ENCODE measurements around the gene PCP2. TPM values are rescaled to one million over a fixed set of nuclear protein-coding genes. Genes with fewer than 3 reads are reported as not detected.

PCP2 gene
- polyA plus RNA-seq (ENCODE audit: insufficient read length in 4 of 4) = 1 to 10 TPM in 3 of 4 donors, under 1 TPM in 1; 0.54 to 2.8 (median 1.5) TPM

- no peak for DNase-seq (ENCODE audit: low read depth in 4 of 4, low spot score in 2 of 4)
Measured at GRCh38 chr19:7633698-7634097, at the start of gene PCP2. Gene PCP2, minus strand, starts transcription at chr19:7633719. Its CDS starts 262 bp downstream, at chr19:7633457.

- no peak for DNase-seq (ENCODE audit: low read depth in 4 of 4, low spot score in 2 of 4)
Measured at GRCh38 chr19:7682175-7682855, 48.8 kb upstream of the PCP2 start.

- peak in 3 of 4 donors; percentile 39 to 65 (median 64) for DNase-seq (ENCODE audit: low read depth in 4 of 4, low spot score in 2 of 4)
Measured at GRCh38 chr19:7681340-7682174, 48.0 kb upstream of the PCP2 start.

- peak; percentile 62 to 84 (median 75) for DNase-seq (ENCODE audit: low read depth in 4 of 4, low spot score in 2 of 4)
Measured at GRCh38 chr19:7680606-7681339, 47.3 kb upstream of the PCP2 start, which contains the start of gene TRAPPC5. Gene TRAPPC5, plus strand, starts transcription at chr19:7680833. Its CDS starts 1,421 bp downstream, at chr19:7682254.

GRCh38 chr19:7679771-7680605 lies 46.5 kb upstream of the PCP2 start:
- no peak for DNase-seq (ENCODE audit: low read depth in 4 of 4, low spot score in 2 of 4)

GRCh38 chr19:7678971-7679751 lies 45.6 kb upstream of the PCP2 start:
- DNase-seq (ENCODE audit: low read depth in 4 of 4, low spot score in 2 of 4) = no peak

- DNase-seq (ENCODE audit: low read depth in 4 of 4, low spot score in 2 of 4) = no peak
Measured at GRCh38 chr19:7677669-7678311, 44.3 kb upstream of the PCP2 start.

GRCh38 chr19:7676854-7677253 lies 43.3 kb upstream of the PCP2 start, which contains the start of gene MCEMP1:
Gene MCEMP1, plus strand, starts transcription at chr19:7677090. Its CDS starts 31 bp downstream, at chr19:7677121.
- DNase-seq (ENCODE audit: low read depth in 4 of 4, low spot score in 2 of 4) = no peak

GRCh38 chr19:7676376-7676775 lies 42.9 kb upstream of the PCP2 start:
- no peak for DNase-seq (ENCODE audit: low read depth in 4 of 4, low spot score in 2 of 4)

GRCh38 chr19:7674010-7675005 lies 40.8 kb upstream of the PCP2 start:
- no peak for DNase-seq (ENCODE audit: low read depth in 4 of 4, low spot score in 2 of 4)

- DNase-seq (ENCODE audit: low read depth in 4 of 4, low spot score in 2 of 4) = no peak
Measured at GRCh38 chr19:7672522-7672921, 39.0 kb upstream of the PCP2 start.

- DNase-seq (ENCODE audit: low read depth in 4 of 4, low spot score in 2 of 4) = no peak
Measured at GRCh38 chr19:7670790-7671189, 37.3 kb upstream of the PCP2 start.

GRCh38 chr19:7670150-7670783 lies 36.7 kb upstream of the PCP2 start:
- no peak for DNase-seq (ENCODE audit: low read depth in 4 of 4, low spot score in 2 of 4)

GRCh38 chr19:7669641-7670040 lies 36.1 kb upstream of the PCP2 start:
- DNase-seq (ENCODE audit: low read depth in 4 of 4, low spot score in 2 of 4) = no peak

- no peak for DNase-seq (ENCODE audit: low read depth in 4 of 4, low spot score in 2 of 4)
Measured at GRCh38 chr19:7668842-7669241, 35.3 kb upstream of the PCP2 start, which contains the start of gene RETN. Gene RETN, plus strand, starts transcription at chr19:7669049. Its CDS starts 278 bp downstream, at chr19:7669327.

- no peak for DNase-seq (ENCODE audit: low read depth in 4 of 4, low spot score in 2 of 4)
Measured at GRCh38 chr19:7665076-7665475, 31.6 kb upstream of the PCP2 start.

- DNase-seq (ENCODE audit: low read depth in 4 of 4, low spot score in 2 of 4) = no peak
Measured at GRCh38 chr19:7663706-7664105, 30.2 kb upstream of the PCP2 start.

All from left renal cortex interstitium (tissue), 4 donors.